Cardiac muscle cell (in vitro differentiated cells and primary cell): ENCODE measurements around the gene HRH3. TPM values are rescaled to one million over a fixed set of nuclear protein-coding genes. Genes with fewer than 3 reads are reported as not detected.

Experiments used
- DNase-seq, 2 donors: peaks; one replicate each; pipeline versions ENCODE4 v3.0.0 to v3.0.0-alpha.2; 2010 to 2017; ENCODE audit warnings: low read depth in 1 of 2, low spot score in 1 of 2
- H3K27ac ChIP-seq: fragments of 200-600 bp; sonication (generic); 2 replicates; pipeline ENCODE4 v1.5.1; 2016
- H3K27me3 ChIP-seq: fragments of 200-600 bp; sonication (generic); 2 replicates; pipeline ENCODE4 v1.6.0; 2016; ENCODE audit warnings: control low read depth
- H3K36me3 ChIP-seq: fragments of 200-600 bp; sonication (generic); 2 replicates; pipeline ENCODE4 v1.5.1; 2016; ENCODE audit warnings: control low read depth
- H3K4me1 ChIP-seq: fragments of 200-600 bp; sonication (generic); 2 replicates; pipeline ENCODE4 v1.8.1; 2017; ENCODE audit warnings: low read depth, mild to moderate bottlenecking, mixed run types
- H3K4me3 ChIP-seq: fragments of 200-600 bp; sonication (generic); 2 replicates; pipeline ENCODE4 v1.5.1; 2016; ENCODE audit warnings: mild to moderate bottlenecking
- H3K9me3 ChIP-seq: fragments of 200-600 bp; sonication (generic); 2 replicates; pipeline ENCODE4 v1.5.1; 2017; ENCODE audit warnings: low read depth, mild to moderate bottlenecking, control low read depth
- polyA plus RNA-seq: library from polyadenylated mRNA; unstranded; fragments of >200 nt; fragmentation: Nextera tagmentation; extraction: Ambion mirVana; gene quantifications from 2 replicates; pipeline ENCODE4 v1.2.1, GENCODE V29; 2016
- total RNA-seq: library from RNA; depleted of rRNA; stranded (reverse); fragments of >200 nt; gene quantifications from 2 replicates; pipeline ENCODE4 v1.2.3, GENCODE V29; 2016
- TF ChIP-seq, protein P1 (sequence below): IDR thresholded peaks from 2 replicates; pipeline ENCODE4 v1.5.1; 2012; ENCODE audit warnings: low read depth, mild to moderate bottlenecking, low read length

HRH3 gene
- total and polyA plus RNA-seq, 2 experiments from 2014 or later, result not detected

DNA sequence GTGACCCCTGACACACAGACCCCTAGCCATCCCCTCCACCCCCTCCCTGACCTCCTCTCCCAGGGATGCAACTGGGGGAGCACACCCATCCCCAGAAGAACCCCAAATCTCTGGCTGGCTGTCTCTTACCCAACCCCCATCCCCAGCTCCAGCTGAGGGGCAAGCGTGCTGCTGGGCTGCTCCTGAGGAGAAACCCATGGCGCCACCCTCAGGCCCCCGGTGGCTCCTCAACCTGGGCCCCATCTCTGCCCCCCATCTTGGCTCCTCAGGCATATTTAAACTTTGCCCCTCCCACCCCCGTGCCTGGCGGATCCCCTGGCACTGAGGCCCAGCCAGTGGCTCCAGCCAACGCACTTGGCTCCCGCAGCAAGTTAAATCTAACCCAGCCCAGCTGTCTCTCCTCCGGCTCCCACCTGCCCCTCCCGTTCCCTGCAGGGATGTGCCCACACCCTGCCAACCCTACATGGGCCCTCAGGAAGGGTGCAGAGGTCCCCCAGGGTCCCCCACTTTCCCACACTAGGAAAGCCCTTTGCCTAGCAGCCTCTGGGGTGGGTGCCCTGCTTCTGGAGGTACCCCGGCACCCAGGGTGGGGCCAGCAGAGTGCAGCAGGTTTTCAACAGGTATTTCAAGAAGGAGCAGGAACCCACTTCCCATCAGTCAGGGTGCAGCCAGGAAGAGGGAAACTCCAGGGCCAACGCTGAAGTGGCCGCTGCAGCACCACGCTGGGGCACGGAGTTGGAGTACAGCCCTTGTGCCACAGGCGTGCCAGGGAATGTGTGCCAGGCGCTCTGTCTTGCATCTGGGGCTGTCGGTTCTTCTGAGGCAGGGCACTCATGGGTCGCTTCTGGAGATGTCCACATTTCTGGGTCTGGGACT is 12.9 kb upstream of the HRH3 start:
- Histone ChIP-seq H3K27ac (no peak overlapping the region), H3K4me3 (no peak overlapping the region), H3K27me3 (no peaks in the 10 kb centered on the region), H3K4me1 (peaks cover 15% of the 10 kb centered on the region), H3K9me3 (no peaks in the 10 kb centered on the region), H3K36me3 (no peaks in the 10 kb centered on the region)
- TF ChIP-seq, protein P1, sequence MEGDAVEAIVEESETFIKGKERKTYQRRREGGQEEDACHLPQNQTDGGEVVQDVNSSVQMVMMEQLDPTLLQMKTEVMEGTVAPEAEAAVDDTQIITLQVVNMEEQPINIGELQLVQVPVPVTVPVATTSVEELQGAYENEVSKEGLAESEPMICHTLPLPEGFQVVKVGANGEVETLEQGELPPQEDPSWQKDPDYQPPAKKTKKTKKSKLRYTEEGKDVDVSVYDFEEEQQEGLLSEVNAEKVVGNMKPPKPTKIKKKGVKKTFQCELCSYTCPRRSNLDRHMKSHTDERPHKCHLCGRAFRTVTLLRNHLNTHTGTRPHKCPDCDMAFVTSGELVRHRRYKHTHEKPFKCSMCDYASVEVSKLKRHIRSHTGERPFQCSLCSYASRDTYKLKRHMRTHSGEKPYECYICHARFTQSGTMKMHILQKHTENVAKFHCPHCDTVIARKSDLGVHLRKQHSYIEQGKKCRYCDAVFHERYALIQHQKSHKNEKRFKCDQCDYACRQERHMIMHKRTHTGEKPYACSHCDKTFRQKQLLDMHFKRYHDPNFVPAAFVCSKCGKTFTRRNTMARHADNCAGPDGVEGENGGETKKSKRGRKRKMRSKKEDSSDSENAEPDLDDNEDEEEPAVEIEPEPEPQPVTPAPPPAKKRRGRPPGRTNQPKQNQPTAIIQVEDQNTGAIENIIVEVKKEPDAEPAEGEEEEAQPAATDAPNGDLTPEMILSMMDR, result no peak
- DNase-seq, result no peak

DNA sequence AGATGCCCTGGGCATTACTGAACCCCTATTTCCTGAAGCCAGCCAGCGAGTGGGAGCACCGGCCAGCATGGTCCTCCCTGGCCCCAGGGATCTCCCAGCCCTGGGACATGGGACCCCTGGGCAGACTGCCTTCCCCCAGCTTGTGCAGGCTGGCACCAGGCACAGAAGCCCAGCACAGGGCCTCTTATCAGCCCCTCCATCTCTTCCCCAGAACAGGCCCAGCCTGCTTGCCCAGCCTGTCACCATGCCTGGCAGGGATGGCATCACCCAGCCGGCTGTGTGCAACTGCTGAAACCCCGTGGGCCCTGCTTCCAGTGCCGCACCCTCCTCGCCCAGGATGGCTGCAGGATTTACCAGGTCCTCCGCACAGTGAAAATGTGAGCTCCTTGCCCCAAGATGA is 12.1 kb upstream of the HRH3 start:
- no peak overlapping the region for H3K4me3 ChIP-seq
- H3K27me3 ChIP-seq, result no peaks in the 10 kb centered on the region
- TF ChIP-seq, protein P1, result no peak
- H3K36me3 ChIP-seq, result no peaks in the 10 kb centered on the region
- peaks cover 15% of the 10 kb centered on the region for H3K4me1 ChIP-seq
- H3K27ac ChIP-seq, result no peak overlapping the region
- no peaks in the 10 kb centered on the region for H3K9me3 ChIP-seq
- DNase-seq, result no peak

DNA sequence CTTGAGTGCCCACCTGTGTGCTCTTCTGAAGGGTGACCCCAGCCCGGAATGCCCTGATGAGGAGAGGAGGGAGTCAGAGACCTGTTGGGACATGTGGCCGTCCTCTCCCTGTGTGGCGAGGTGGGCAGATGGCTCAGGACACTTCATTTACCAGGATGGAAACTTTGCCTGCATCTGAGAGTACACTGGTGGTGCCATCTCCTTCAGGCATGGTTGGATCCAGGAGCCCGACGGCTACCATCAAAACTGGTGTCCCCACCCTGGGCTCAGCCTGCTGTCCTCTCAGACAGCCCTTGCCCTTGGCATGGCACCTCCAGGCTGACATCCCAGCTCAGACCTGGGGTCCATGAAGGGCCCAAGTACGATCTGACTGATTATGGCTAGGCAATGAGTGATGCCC is 11.2 kb upstream of the HRH3 start:
- Histone ChIP-seq H3K27ac (no peak overlapping the region), H3K36me3 (no peaks in the 10 kb centered on the region), H3K9me3 (no peaks in the 10 kb centered on the region), H3K4me1 (peaks cover 15% of the 10 kb centered on the region), H3K4me3 (no peak overlapping the region), H3K27me3 (peaks cover under 1% of the 10 kb centered on the region)
- TF ChIP-seq, protein P1, result no peak
- DNase-seq, result no peak

DNA sequence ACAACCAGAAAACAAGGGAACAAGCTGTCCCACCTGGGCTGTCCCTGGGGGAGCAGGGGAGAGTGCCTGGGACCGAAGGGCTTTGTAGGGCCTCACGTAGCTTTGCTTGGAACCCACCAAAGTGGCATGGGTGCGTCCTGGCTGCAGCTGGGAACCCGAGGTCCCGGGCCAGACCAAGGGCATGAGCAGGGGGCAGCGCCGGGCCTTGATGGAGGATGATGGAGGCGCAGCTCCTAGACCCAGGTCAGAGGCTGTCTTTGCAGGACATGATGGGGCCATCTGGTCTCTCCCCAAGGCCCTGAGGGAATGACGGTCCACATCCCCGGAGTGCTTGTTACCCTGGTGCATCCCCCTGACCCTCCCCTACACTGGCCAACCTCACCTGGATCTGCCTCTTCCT is 10.6 kb upstream of the HRH3 start:
- Histone ChIP-seq H3K27ac (no peak overlapping the region), H3K27me3 (peaks cover 6% of the 10 kb centered on the region), H3K9me3 (no peaks in the 10 kb centered on the region), H3K4me3 (no peak overlapping the region), H3K36me3 (no peaks in the 10 kb centered on the region), H3K4me1 (peaks cover 15% of the 10 kb centered on the region)
- no peak for DNase-seq
- TF ChIP-seq, protein P1, result no peak

DNA sequence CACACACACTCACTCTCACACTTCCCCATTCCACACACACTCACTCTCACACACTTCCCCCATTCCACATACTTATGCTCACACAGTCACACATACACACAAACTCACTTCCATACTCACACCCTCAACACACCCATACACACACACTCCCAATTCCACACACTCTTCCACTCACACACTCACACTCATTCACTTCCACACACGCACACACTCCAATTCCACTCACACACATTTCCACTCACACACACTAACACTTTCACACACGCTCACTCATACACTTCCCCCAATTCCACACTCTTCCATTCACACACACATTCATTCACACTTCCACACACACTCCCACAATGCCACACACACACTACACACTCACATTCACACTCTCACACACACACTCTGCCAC is 10.2 kb upstream of the HRH3 start:
- no peak overlapping the region for H3K4me3 ChIP-seq
- DNase-seq, result no peak
- peaks cover 11% of the 10 kb centered on the region for H3K27me3 ChIP-seq
- H3K4me1 ChIP-seq, result peaks cover 14% of the 10 kb centered on the region
- no peak overlapping the region for H3K27ac ChIP-seq
- H3K36me3 ChIP-seq, result no peaks in the 10 kb centered on the region
- no peaks in the 10 kb centered on the region for H3K9me3 ChIP-seq
- TF ChIP-seq, protein P1, result no peak
